ENCODE data around the gene PAX5.

Gene PAX5

GRCh38 chr9:36894695-36895310 lies 139.3 kb downstream of the PAX5 start:
- Histone ChIP-seq H3K4me1 (ENCODE audit: control insufficient read depth, insufficient read depth, low read length) (no peaks in the 10 kb centered on the region), H3K9me3 (ENCODE audit: control insufficient read depth, low read length) (no peaks in the 10 kb centered on the region), H3K36me3 (ENCODE audit: control insufficient read depth, insufficient read depth, low read length, severe bottlenecking) (no peaks in the 10 kb centered on the region), H3K4me3 (ENCODE audit: low read length) (no peak overlapping the region), H3K9ac (ENCODE audit: low read length) (no peak overlapping the region), H3K27me3 (replicated peaks; ENCODE audit: control insufficient read depth, insufficient read depth, low read length) (peaks cover 92% of the 10 kb centered on the region)
- DNase-seq (ENCODE audit: low read depth): no peak

DNA sequence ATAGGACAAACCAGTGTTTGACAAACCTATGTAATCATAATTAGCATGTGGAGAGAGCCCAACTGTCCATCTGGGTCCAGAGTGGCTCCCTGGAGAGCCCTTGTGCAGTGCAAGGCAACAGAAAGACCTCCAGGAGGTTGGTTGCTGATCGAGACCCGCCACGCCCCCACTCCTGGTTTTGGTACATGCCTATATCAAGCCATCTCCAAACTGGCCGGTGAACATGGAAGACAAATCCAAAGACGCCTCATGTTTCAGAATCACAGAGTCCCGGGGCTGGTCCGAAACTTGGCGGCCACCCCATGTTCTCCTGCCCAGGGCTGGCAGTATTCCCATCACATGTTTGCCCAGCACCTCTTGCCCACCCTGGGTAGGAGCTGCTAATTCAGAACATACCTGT lies 140.2 kb downstream of the PAX5 start:
- H3K4me1 ChIP-seq (ENCODE audit: control insufficient read depth, insufficient read depth, low read length): no peaks in the 10 kb centered on the region
- H3K36me3 ChIP-seq (ENCODE audit: control insufficient read depth, insufficient read depth, low read length, severe bottlenecking): no peaks in the 10 kb centered on the region
- DNase-seq (ENCODE audit: low read depth): no peak
- peaks cover 93% of the 10 kb centered on the region for H3K27me3 ChIP-seq (replicated peaks; ENCODE audit: control insufficient read depth, insufficient read depth, low read length)
- H3K9ac ChIP-seq (ENCODE audit: low read length): no peak overlapping the region
- no peaks in the 10 kb centered on the region for H3K9me3 ChIP-seq (ENCODE audit: control insufficient read depth, low read length)
- no peak overlapping the region for H3K4me3 ChIP-seq (ENCODE audit: low read length)

DNA sequence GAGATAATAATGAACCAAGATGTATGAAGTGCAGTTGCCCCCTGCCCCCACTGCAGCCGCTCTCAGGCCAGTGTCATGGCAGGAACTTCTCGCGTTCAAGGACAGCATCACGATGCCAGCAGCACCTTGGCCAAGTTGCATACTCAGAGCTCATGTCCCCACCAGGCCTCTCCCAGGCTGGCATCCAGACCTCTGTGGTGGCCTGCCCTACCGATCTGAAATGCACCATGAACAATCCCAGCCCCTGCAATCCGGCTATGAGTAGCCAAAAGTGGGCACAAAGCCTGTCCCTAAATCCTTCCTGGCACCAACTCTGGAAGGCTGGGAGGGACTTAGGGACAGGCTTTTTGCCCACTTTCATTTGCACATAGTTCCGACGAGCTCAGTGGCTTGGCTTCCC lies 140.9 kb downstream of the PAX5 start:
- H3K4me1 ChIP-seq (ENCODE audit: control insufficient read depth, insufficient read depth, low read length): no peaks in the 10 kb centered on the region
- no peak for DNase-seq (ENCODE audit: low read depth)
- peaks cover 93% of the 10 kb centered on the region for H3K27me3 ChIP-seq (replicated peaks; ENCODE audit: control insufficient read depth, insufficient read depth, low read length)
- no peak overlapping the region for H3K9ac ChIP-seq (ENCODE audit: low read length)
- no peaks in the 10 kb centered on the region for H3K9me3 ChIP-seq (ENCODE audit: control insufficient read depth, low read length)
- H3K4me3 ChIP-seq (ENCODE audit: low read length): no peak overlapping the region
- H3K36me3 ChIP-seq (ENCODE audit: control insufficient read depth, insufficient read depth, low read length, severe bottlenecking): no peaks in the 10 kb centered on the region

GRCh38 chr9:36892279-36892678 lies 141.8 kb downstream of the PAX5 start:
- no peaks in the 10 kb centered on the region for H3K9me3 ChIP-seq (ENCODE audit: control insufficient read depth, low read length)
- no peak for DNase-seq (ENCODE audit: low read depth)
- H3K27me3 ChIP-seq (replicated peaks; ENCODE audit: control insufficient read depth, insufficient read depth, low read length): peaks cover 93% of the 10 kb centered on the region
- no peaks in the 10 kb centered on the region for H3K4me1 ChIP-seq (ENCODE audit: control insufficient read depth, insufficient read depth, low read length)
- H3K36me3 ChIP-seq (ENCODE audit: control insufficient read depth, insufficient read depth, low read length, severe bottlenecking): no peaks in the 10 kb centered on the region
- H3K4me3 ChIP-seq (ENCODE audit: low read length): no peak overlapping the region
- H3K9ac ChIP-seq (ENCODE audit: low read length): no peak overlapping the region

GRCh38 chr9:36891341-36891811 lies 142.7 kb downstream of the PAX5 start:
- Histone ChIP-seq H3K36me3 (ENCODE audit: control insufficient read depth, insufficient read depth, low read length, severe bottlenecking) (no peaks in the 10 kb centered on the region), H3K9me3 (ENCODE audit: control insufficient read depth, low read length) (no peaks in the 10 kb centered on the region), H3K27me3 (replicated peaks; ENCODE audit: control insufficient read depth, insufficient read depth, low read length) (peaks cover 91% of the 10 kb centered on the region), H3K9ac (ENCODE audit: low read length) (no peak overlapping the region), H3K4me3 (ENCODE audit: low read length) (no peak overlapping the region), H3K4me1 (ENCODE audit: control insufficient read depth, insufficient read depth, low read length) (no peaks in the 10 kb centered on the region)
- DNase-seq (ENCODE audit: low read depth): no peak

GRCh38 chr9:36889844-36890243 lies 144.2 kb downstream of the PAX5 start:
- peaks cover 2% of the 10 kb centered on the region for H3K9me3 ChIP-seq (ENCODE audit: control insufficient read depth, low read length)
- H3K4me1 ChIP-seq (ENCODE audit: control insufficient read depth, insufficient read depth, low read length): no peaks in the 10 kb centered on the region
- no peak overlapping the region for H3K4me3 ChIP-seq (ENCODE audit: low read length)
- no peaks in the 10 kb centered on the region for H3K36me3 ChIP-seq (ENCODE audit: control insufficient read depth, insufficient read depth, low read length, severe bottlenecking)
- H3K27me3 ChIP-seq (replicated peaks; ENCODE audit: control insufficient read depth, insufficient read depth, low read length): peaks cover 93% of the 10 kb centered on the region
- DNase-seq (ENCODE audit: low read depth): no peak
- H3K9ac ChIP-seq (ENCODE audit: low read length): no peak overlapping the region

DNA sequence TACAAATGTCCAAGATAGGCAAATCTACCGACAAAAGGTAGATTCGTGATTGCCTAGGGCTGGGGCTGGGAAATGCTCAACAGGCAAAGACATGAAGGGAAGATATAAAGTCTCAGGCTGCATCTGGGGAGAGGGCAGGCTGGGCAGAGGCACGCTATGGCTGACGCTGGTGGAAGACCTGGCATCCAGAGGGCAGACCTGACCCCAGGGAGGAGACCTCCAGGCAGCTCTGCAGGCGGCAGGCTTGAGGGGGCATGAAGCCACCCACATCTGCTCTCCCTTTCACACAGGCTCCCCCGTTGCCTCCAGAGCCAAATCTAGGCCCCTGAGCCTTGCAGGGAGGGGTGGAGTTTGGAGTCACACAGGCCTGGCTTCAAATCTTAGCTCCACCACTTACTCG lies 145.5 kb downstream of the PAX5 start:
- no peaks in the 10 kb centered on the region for H3K4me1 ChIP-seq (ENCODE audit: control insufficient read depth, insufficient read depth, low read length)
- no peak overlapping the region for H3K4me3 ChIP-seq (ENCODE audit: low read length)
- H3K27me3 ChIP-seq (replicated peaks; ENCODE audit: control insufficient read depth, insufficient read depth, low read length): peaks cover 92% of the 10 kb centered on the region
- H3K9me3 ChIP-seq (ENCODE audit: control insufficient read depth, low read length): peaks cover 15% of the 10 kb centered on the region
- no peak overlapping the region for H3K9ac ChIP-seq (ENCODE audit: low read length)
- no peak for DNase-seq (ENCODE audit: low read depth)
- no peaks in the 10 kb centered on the region for H3K36me3 ChIP-seq (ENCODE audit: control insufficient read depth, insufficient read depth, low read length, severe bottlenecking)

- no peaks in the 10 kb centered on the region for H3K4me1 ChIP-seq (ENCODE audit: control insufficient read depth, insufficient read depth, low read length)
- H3K36me3 ChIP-seq (ENCODE audit: control insufficient read depth, insufficient read depth, low read length, severe bottlenecking): no peaks in the 10 kb centered on the region
- H3K9ac ChIP-seq (ENCODE audit: low read length): no peak overlapping the region
- H3K4me3 ChIP-seq (ENCODE audit: low read length): no peak overlapping the region
- peaks cover 17% of the 10 kb centered on the region for H3K9me3 ChIP-seq (ENCODE audit: control insufficient read depth, low read length)
- DNase-seq (ENCODE audit: low read depth): no peak
- H3K27me3 ChIP-seq (replicated peaks; ENCODE audit: control insufficient read depth, insufficient read depth, low read length): peaks cover 72% of the 10 kb centered on the region
These were observed 149.3 kb downstream of the PAX5 start for GRCh38 chr9:36884721-36885120.

DNA sequence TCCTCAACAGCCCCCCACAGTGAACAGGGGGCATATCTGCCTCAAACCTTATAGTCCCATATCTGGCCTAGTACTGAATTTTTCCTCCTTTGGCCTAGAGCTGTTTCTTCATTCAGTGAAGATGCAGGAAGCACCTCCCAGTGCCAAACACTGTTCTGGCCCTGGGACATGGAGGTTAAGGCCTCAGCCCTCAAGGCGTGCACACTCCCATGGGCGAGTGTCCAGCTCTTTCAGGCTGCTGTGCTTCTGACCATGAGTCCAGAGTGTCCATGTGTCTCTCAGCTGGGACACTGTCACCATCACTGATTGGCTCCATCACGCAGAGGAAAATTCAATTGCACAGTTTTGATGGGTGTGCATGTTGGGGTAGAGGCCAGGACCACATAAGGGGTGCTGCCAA lies 151.5 kb downstream of the PAX5 start:
- Histone ChIP-seq H3K27me3 (replicated peaks; ENCODE audit: control insufficient read depth, insufficient read depth, low read length) (peaks cover 69% of the 10 kb centered on the region), H3K4me3 (ENCODE audit: low read length) (no peak overlapping the region), H3K4me1 (ENCODE audit: control insufficient read depth, insufficient read depth, low read length) (no peaks in the 10 kb centered on the region), H3K9ac (ENCODE audit: low read length) (no peak overlapping the region), H3K36me3 (ENCODE audit: control insufficient read depth, insufficient read depth, low read length, severe bottlenecking) (no peaks in the 10 kb centered on the region), H3K9me3 (ENCODE audit: control insufficient read depth, low read length) (peaks cover 17% of the 10 kb centered on the region)
- DNase-seq (ENCODE audit: low read depth): no peak

GRCh38 chr9:36881743-36882441 lies 152.2 kb downstream of the PAX5 start:
- H3K4me3 ChIP-seq (ENCODE audit: low read length): no peak overlapping the region
- no peaks in the 10 kb centered on the region for H3K36me3 ChIP-seq (ENCODE audit: control insufficient read depth, insufficient read depth, low read length, severe bottlenecking)
- H3K4me1 ChIP-seq (ENCODE audit: control insufficient read depth, insufficient read depth, low read length): no peaks in the 10 kb centered on the region
- H3K27me3 ChIP-seq (replicated peaks; ENCODE audit: control insufficient read depth, insufficient read depth, low read length): peaks cover 70% of the 10 kb centered on the region
- peaks cover 17% of the 10 kb centered on the region for H3K9me3 ChIP-seq (ENCODE audit: control insufficient read depth, low read length)
- DNase-seq (ENCODE audit: low read depth): no peak
- no peak overlapping the region for H3K9ac ChIP-seq (ENCODE audit: low read length)

DNA sequence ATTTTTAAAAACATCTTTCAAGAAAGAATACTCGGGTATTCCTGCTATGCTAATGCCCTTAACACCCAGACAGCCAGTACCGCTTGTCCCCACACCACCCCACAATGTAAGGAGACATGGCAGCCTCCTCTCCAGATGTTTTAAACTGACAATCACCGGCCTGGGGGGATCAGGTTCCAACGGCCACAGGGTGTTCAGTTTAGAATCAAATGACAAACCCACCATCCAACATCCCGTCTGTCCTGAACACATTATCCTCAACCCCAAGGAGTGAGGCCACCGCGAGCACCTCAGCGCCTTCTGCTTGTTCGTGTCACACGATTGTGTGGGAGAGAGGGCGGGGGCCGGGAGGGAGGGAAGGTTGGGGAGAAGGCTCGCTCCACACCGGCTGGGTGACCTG lies 152.8 kb downstream of the PAX5 start:
- peaks cover 71% of the 10 kb centered on the region for H3K27me3 ChIP-seq (replicated peaks; ENCODE audit: control insufficient read depth, insufficient read depth, low read length)

More for the DNA sequence above, 152.8 kb downstream of the PAX5 start:
- peaks cover 17% of the 10 kb centered on the region for H3K9me3 ChIP-seq (ENCODE audit: control insufficient read depth, low read length)
- H3K9ac ChIP-seq (ENCODE audit: low read length): no peak overlapping the region
- H3K4me3 ChIP-seq (ENCODE audit: low read length): no peak overlapping the region
- H3K36me3 ChIP-seq (ENCODE audit: control insufficient read depth, insufficient read depth, low read length, severe bottlenecking): no peaks in the 10 kb centered on the region
- no peaks in the 10 kb centered on the region for H3K4me1 ChIP-seq (ENCODE audit: control insufficient read depth, insufficient read depth, low read length)
- no peak for DNase-seq (ENCODE audit: low read depth)
